Trophoblast cell (in vitro differentiated cells and primary cell): Measurements from ENCODE around the gene TRIM17.

ENCODE experiments used
- DNase-seq, 2 donors: peaks; one replicate each; pipeline ENCODE4 v3.0.0-alpha.2; 2016
- H2AFZ ChIP-seq: 2 replicates; pipeline ENCODE4 v1.6.1; 2013; ENCODE audit warnings: low read length, moderate library complexity, mild to moderate bottlenecking; ENCODE audit not compliant: insufficient read depth, poor library complexity
- H2AK5ac ChIP-seq: 2 replicates; pipeline ENCODE4 v1.6.1; 2013; ENCODE audit warnings: mild to moderate bottlenecking, low read length
- H2BK120ac ChIP-seq: 2 replicates; pipeline ENCODE4 v1.6.1; 2013; ENCODE audit warnings: low read length, mild to moderate bottlenecking, moderate library complexity; ENCODE audit not compliant: insufficient read depth, poor library complexity
- H2BK12ac ChIP-seq: 2 replicates; pipeline ENCODE4 v1.6.1; 2013; ENCODE audit warnings: mild to moderate bottlenecking, low read length, moderate library complexity
- H2BK5ac ChIP-seq: 2 replicates; pipeline ENCODE4 v1.6.1; 2013; ENCODE audit warnings: low read length, low read depth, moderate library complexity, mild to moderate bottlenecking; ENCODE audit not compliant: poor library complexity
- H3K14ac ChIP-seq: 2 replicates; pipeline ENCODE4 v1.6.1; 2013; ENCODE audit warnings: mild to moderate bottlenecking, low read length
- H3K18ac ChIP-seq: 2 replicates; pipeline ENCODE4 v1.6.1; 2013; ENCODE audit warnings: mild to moderate bottlenecking, low read length
- H3K23ac ChIP-seq: 2 replicates; pipeline ENCODE4 v1.6.1; 2013; ENCODE audit warnings: low read length
- H3K27ac ChIP-seq: 2 replicates; pipeline ENCODE4 v1.5.1; 2013; ENCODE audit warnings: low read depth, mild to moderate bottlenecking, inconsistent platforms, low read length, moderate library complexity
- H3K27me3 ChIP-seq: 2 replicates; pipeline ENCODE4 v1.6.1; 2013; ENCODE audit warnings: inconsistent platforms, mild to moderate bottlenecking, low read length, moderate library complexity; ENCODE audit not compliant: insufficient read depth
- H3K36me3 ChIP-seq, 2 experiments: 1 replicate in 1 of 2; 2 replicates in 1 of 2; pipeline ENCODE4 v1.6.1; 2013; ENCODE audit warnings: low read length in 2 of 2, mild to moderate bottlenecking in 2 of 2, moderate library complexity in 1 of 2; ENCODE audit not compliant: insufficient read depth in 2 of 2, control insufficient read depth in 1 of 2
- H3K4ac ChIP-seq: 2 replicates; pipeline ENCODE4 v1.6.1; 2013; ENCODE audit warnings: low read depth, mild to moderate bottlenecking, low read length, moderate library complexity
- H3K4me1 ChIP-seq, 2 experiments: 1 replicate in 1 of 2; 2 replicates in 1 of 2; pipeline ENCODE4 v1.6.1; 2013; ENCODE audit warnings: low read length in 2 of 2, mild to moderate bottlenecking in 2 of 2, moderate library complexity in 1 of 2; ENCODE audit not compliant: insufficient read depth in 2 of 2, control insufficient read depth in 1 of 2
- H3K4me2 ChIP-seq: 2 replicates; pipeline ENCODE4 v1.6.1; 2013; ENCODE audit warnings: inconsistent platforms, mild to moderate bottlenecking, low read length, moderate library complexity
- H3K4me3 ChIP-seq: 2 replicates; pipeline ENCODE4 v1.5.1; 2013; ENCODE audit warnings: mild to moderate bottlenecking, low read depth, low read length, inconsistent platforms
- H3K79me1 ChIP-seq: one replicate; pipeline ENCODE4 v1.6.1; 2013; ENCODE audit warnings: low read length
- H3K79me2 ChIP-seq: 2 replicates; pipeline ENCODE4 v1.6.1; 2013; ENCODE audit warnings: low read length, mild to moderate bottlenecking; ENCODE audit not compliant: control insufficient read depth, insufficient read depth, poor library complexity
- H3K9ac ChIP-seq: 2 replicates; pipeline ENCODE4 v1.6.1; 2013; ENCODE audit warnings: mild to moderate bottlenecking, low read length
- H3K9me3 ChIP-seq: 2 replicates; pipeline ENCODE4 v1.6.1; 2013; ENCODE audit warnings: low read depth, mild to moderate bottlenecking, control low read depth, inconsistent platforms, low read length; ENCODE audit not compliant: insufficient read depth
- H4K12ac ChIP-seq: 2 replicates; pipeline ENCODE4 v1.6.1; 2013; ENCODE audit warnings: low read depth, mild to moderate bottlenecking, low read length, moderate library complexity
- H4K8ac ChIP-seq: 2 replicates; pipeline ENCODE4 v1.6.1; 2013; ENCODE audit warnings: low read depth, mild to moderate bottlenecking, low read length, moderate library complexity
- H4K91ac ChIP-seq: one replicate; pipeline ENCODE4 v1.6.1; 2013; ENCODE audit warnings: low read depth, mild to moderate bottlenecking, low read length, moderate library complexity
- WGBS: extraction: QIAGEN DNeasy Blood & Tissue Kit; methylation state at CpG from one replicate; pipeline ENCODE4 v1.1.7; 2013; ENCODE audit warnings: missing lambda C conversion rate; ENCODE audit not compliant: insufficient read length, insufficient coverage; ENCODE audit errors: extremely low coverage; 5-methylcytosine and 5-hydroxymethylcytosine counted together

Gene TRIM17

GRCh38 chr1:228452194-228453021 lies 35.7 kb upstream of the TRIM17 start:
- Histone ChIP-seq H3K9me3 (no peaks in the 10 kb centered on the region), H3K4me3 (no peak overlapping the region), H4K12ac (no peak overlapping the region), H3K9ac (no peak overlapping the region), H3K36me3 (no peaks in the 10 kb centered on the region), H2BK12ac (no peak overlapping the region), H3K18ac (no peak overlapping the region), H3K4me1 (peaks cover 14 to 26% of the 10 kb centered on the region in 2 experiments), H4K91ac (peak overlapping the region; percentile 11), H3K79me1 (peaks cover 5% of the 10 kb centered on the region), H2AK5ac (no peak overlapping the region), H3K23ac (no peak overlapping the region), H3K27me3 (no peaks in the 10 kb centered on the region), H3K79me2 (peaks cover 3% of the 10 kb centered on the region), H2BK5ac (no peak overlapping the region), H4K8ac (no peak overlapping the region), H3K4ac (no peak overlapping the region), H2BK120ac (no peak overlapping the region), H3K27ac (no peak overlapping the region), H2AFZ (no peak overlapping the region), H3K14ac (no peak overlapping the region), H3K4me2 (no peak overlapping the region)
- DNase-seq, result no peak
- no CpG with 5 or more reads among the region's 10 CpGs for WGBS

DNA sequence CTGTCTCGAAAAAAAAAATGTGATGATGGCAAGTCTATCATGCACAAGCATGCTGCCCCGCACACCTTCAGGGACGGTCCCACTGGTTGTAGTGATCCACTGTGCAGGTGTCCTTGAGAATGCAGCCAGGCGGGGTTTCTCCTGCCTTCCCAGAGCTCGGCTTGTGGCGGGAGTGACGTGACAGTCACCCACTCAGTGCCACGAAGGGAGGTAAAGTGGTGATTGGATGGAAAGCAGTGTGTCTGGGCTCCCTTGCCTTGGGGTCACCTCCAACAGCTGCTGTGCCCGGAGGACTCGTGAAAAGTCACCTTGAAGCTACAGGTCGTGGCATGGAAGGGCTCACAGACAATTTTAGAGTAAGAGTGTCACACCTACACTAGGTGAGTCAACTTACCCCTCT lies 33.5 kb upstream of the TRIM17 start:
- H3K4me1 ChIP-seq, result peaks cover 20 to 24% of the 10 kb centered on the region in 2 experiments
- H2BK5ac ChIP-seq, result no peak overlapping the region
- H2AK5ac ChIP-seq, result peak overlapping the region; percentile 23
- H3K36me3 ChIP-seq, result no peaks in the 10 kb centered on the region
- peaks cover 2% of the 10 kb centered on the region for H3K79me2 ChIP-seq
- no peak overlapping the region for H4K8ac ChIP-seq
- DNase-seq, result no peak
- H3K18ac ChIP-seq, result no peak overlapping the region
- H2AFZ ChIP-seq, result no peak overlapping the region
- peaks cover 5% of the 10 kb centered on the region for H3K79me1 ChIP-seq
- H4K12ac ChIP-seq, result no peak overlapping the region
- H3K9me3 ChIP-seq, result no peaks in the 10 kb centered on the region
- no peak overlapping the region for H3K4ac ChIP-seq
- no peak overlapping the region for H3K4me2 ChIP-seq
- no peak overlapping the region for H3K23ac ChIP-seq
- H2BK12ac ChIP-seq, result no peak overlapping the region
- no peak overlapping the region for H3K14ac ChIP-seq
- no CpG with 5 or more reads among the region's 11 CpGs for WGBS
- H3K9ac ChIP-seq, result no peak overlapping the region
- H3K4me3 ChIP-seq, result no peak overlapping the region
- H3K27me3 ChIP-seq, result peaks cover 2% of the 10 kb centered on the region
- no peak overlapping the region for H4K91ac ChIP-seq
- no peak overlapping the region for H2BK120ac ChIP-seq
- H3K27ac ChIP-seq, result no peak overlapping the region

- peak overlapping the region; percentile 26 for H4K8ac ChIP-seq
- H3K4me3 ChIP-seq, result no peak overlapping the region
- H3K18ac ChIP-seq, result no peak overlapping the region
- no CpG with 5 or more reads among the region's 6 CpGs for WGBS
- peaks cover 13 to 17% of the 10 kb centered on the region in 2 experiments for H3K4me1 ChIP-seq
- no peak overlapping the region for H3K14ac ChIP-seq
- H3K4ac ChIP-seq, result no peak overlapping the region
- DNase-seq, result peak; percentile 53 to 58
- no peak overlapping the region for H4K91ac ChIP-seq
- H3K79me2 ChIP-seq, result no peaks in the 10 kb centered on the region
- no peaks in the 10 kb centered on the region for H3K9me3 ChIP-seq
- peaks cover 2% of the 10 kb centered on the region for H3K27me3 ChIP-seq
- no peak overlapping the region for H3K27ac ChIP-seq
- H2BK120ac ChIP-seq, result peak overlapping the region; percentile 15
- H2AFZ ChIP-seq, result no peak overlapping the region
- no peak overlapping the region for H3K4me2 ChIP-seq
- H3K79me1 ChIP-seq, result peaks cover 5% of the 10 kb centered on the region
- no peak overlapping the region for H3K9ac ChIP-seq
- no peak overlapping the region for H2BK5ac ChIP-seq
- H3K36me3 ChIP-seq, result no peaks in the 10 kb centered on the region
- no peak overlapping the region for H3K23ac ChIP-seq
- no peak overlapping the region for H2BK12ac ChIP-seq
- H2AK5ac ChIP-seq, result no peak overlapping the region
- H4K12ac ChIP-seq, result no peak overlapping the region
Measured at GRCh38 chr1:228448372-228448771, 31.7 kb upstream of the TRIM17 start.

- Histone ChIP-seq H2BK12ac (peak overlapping the region; percentile 51), H3K36me3 (no peaks in the 10 kb centered on the region), H2AK5ac (no peak overlapping the region), H3K4me1 (peaks cover 6 to 9% of the 10 kb centered on the region in 2 experiments), H4K8ac (no peak overlapping the region), H3K23ac (no peak overlapping the region), H3K9me3 (no peaks in the 10 kb centered on the region), H3K9ac (no peak overlapping the region), H4K91ac (peak overlapping the region; percentile 32), H2BK120ac (no peak overlapping the region), H2BK5ac (no peak overlapping the region), H3K79me1 (peaks cover 5% of the 10 kb centered on the region), H3K27ac (no peak overlapping the region), H3K4ac (no peak overlapping the region), H3K79me2 (no peaks in the 10 kb centered on the region), H3K4me3 (no peak overlapping the region), H3K4me2 (no peak overlapping the region), H2AFZ (no peak overlapping the region), H3K27me3 (peaks cover 2% of the 10 kb centered on the region), H3K14ac (no peak overlapping the region), H3K18ac (no peak overlapping the region), H4K12ac (no peak overlapping the region)
- WGBS, result no CpG with 5 or more reads among the region's 15 CpGs
- DNase-seq, result no peak
Measured at GRCh38 chr1:228446852-228447251, 30.2 kb upstream of the TRIM17 start.
